LNCAP (cell line): Measurements from ENCODE around the gene MAP4.

Experiments
- TF ChIP-seq, protein P1 (sequence below): fragments of 450-650 bp; IDR thresholded peaks from 2 replicates; pipeline ENCODE4 v1.5.1; 2017; ENCODE audit warnings: mild to moderate bottlenecking

MAP4 gene

GRCh38 chr3:47847801-47848518 lies 168.3 kb downstream of the MAP4 start:
- TF ChIP-seq, protein P1, sequence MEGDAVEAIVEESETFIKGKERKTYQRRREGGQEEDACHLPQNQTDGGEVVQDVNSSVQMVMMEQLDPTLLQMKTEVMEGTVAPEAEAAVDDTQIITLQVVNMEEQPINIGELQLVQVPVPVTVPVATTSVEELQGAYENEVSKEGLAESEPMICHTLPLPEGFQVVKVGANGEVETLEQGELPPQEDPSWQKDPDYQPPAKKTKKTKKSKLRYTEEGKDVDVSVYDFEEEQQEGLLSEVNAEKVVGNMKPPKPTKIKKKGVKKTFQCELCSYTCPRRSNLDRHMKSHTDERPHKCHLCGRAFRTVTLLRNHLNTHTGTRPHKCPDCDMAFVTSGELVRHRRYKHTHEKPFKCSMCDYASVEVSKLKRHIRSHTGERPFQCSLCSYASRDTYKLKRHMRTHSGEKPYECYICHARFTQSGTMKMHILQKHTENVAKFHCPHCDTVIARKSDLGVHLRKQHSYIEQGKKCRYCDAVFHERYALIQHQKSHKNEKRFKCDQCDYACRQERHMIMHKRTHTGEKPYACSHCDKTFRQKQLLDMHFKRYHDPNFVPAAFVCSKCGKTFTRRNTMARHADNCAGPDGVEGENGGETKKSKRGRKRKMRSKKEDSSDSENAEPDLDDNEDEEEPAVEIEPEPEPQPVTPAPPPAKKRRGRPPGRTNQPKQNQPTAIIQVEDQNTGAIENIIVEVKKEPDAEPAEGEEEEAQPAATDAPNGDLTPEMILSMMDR = no peak

DNA sequence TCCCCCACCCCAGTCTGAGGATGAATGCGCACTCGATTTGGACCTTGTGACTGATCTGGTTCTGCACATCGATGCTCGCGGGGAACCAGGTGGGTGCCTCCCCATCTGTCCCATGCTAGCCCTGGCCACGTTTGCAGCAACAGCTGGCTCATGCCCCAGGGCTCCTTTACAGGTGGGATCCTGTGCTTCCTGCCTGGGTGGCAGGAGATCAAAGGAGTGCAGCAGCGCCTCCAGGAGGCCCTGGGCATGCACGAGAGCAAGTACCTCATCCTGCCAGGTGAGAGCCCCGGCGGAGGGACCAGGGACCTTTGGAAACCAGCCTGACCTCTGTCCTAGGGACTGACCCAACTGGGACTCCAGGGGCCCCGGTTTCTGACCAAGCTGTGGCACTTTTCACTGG lies 169.0 kb downstream of the MAP4 start:
- TF ChIP-seq, protein P1 = no peak

GRCh38 chr3:47846880-47847248 lies 169.4 kb downstream of the MAP4 start:
- TF ChIP-seq, protein P1 = no peak

GRCh38 chr3:47846186-47846879 lies 169.9 kb downstream of the MAP4 start:
- TF ChIP-seq, protein P1 = no peak

DNA sequence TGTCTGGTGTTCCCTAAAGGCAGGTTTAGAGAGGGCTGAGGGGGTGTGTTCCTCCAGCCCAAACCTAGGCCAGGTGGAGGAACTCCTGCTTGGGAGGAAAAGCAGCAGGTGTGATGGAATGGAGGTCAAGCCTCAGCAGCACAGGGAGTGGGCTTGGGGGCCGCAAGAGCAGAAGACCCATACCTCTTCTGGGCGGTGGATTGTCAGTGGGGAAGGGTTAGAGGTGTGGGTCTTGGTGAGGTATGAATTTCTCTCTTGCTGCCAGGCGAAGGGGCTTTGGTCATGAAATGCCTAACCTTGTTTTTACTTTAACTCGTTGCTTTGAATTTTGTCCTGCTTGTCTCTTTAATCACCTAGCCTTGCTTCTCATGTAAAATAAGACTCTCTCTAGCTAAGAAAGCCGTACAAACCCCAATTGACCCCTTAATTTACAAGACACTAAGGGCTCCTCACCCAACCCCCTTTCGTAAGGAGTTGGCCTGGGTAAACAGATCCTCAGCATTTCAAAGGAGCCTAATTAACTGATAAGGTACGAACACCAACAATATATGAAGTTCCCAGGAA lies 174.3 kb downstream of the MAP4 start:
- TF ChIP-seq, protein P1 = no peak

GRCh38 chr3:47838503-47838902 lies 177.7 kb downstream of the MAP4 start:
- TF ChIP-seq, protein P1 = no peak

- TF ChIP-seq, protein P1 = no peak
Observed at GRCh38 chr3:47836986-47837385, 179.2 kb downstream of the MAP4 start.
